GM18873 (cell line): ENCODE results near the gene SP5.
"Not testable (repeated sequence)": the region's sequence is repeated elsewhere in the genome, so short reads cannot be mapped to it uniquely, and the experiment has no call there.

Experiments
- ATAC-seq: cut with Tn5 transposase; IDR thresholded peaks from one replicate; pipeline ENCODE4 v1.9.1; 2021; ENCODE audit warnings: mild to moderate bottlenecking, moderate library complexity, moderate number of reproducible peaks; ENCODE audit not compliant: unreplicated experiment, low FRiP score

Gene SP5

GRCh38 chr2:170737406-170737805, 22.3 kb downstream of the SP5 start:
- no peak for ATAC-seq

- ATAC-seq: no peak
Observed at GRCh38 chr2:170737821-170738220, 22.7 kb downstream of the SP5 start.

GRCh38 chr2:170739048-170739447, 23.9 kb downstream of the SP5 start:
- ATAC-seq: no peak

- no peak for ATAC-seq
Observed at GRCh38 chr2:170739507-170740046, 24.4 kb downstream of the SP5 start.

- no peak for ATAC-seq
Observed at GRCh38 chr2:170740660-170741059, 25.5 kb downstream of the SP5 start.

- no peak for ATAC-seq
Observed at GRCh38 chr2:170742000-170742399, 26.9 kb downstream of the SP5 start.

- ATAC-seq: no peak
Observed at GRCh38 chr2:170742896-170743529, 27.9 kb downstream of the SP5 start.

GRCh38 chr2:170743530-170744239, 28.5 kb downstream of the SP5 start:
- ATAC-seq: no peak

- no peak for ATAC-seq
Observed at GRCh38 chr2:170744248-170745002, 29.3 kb downstream of the SP5 start.

GRCh38 chr2:170745305-170745704, 30.2 kb downstream of the SP5 start:
- no peak for ATAC-seq

GRCh38 chr2:170747921-170748320, 32.8 kb downstream of the SP5 start:
- ATAC-seq: no peak

GRCh38 chr2:170751555-170751954, 36.4 kb downstream of the SP5 start:
- not testable (repeated sequence) for ATAC-seq

- no peak for ATAC-seq
Observed at GRCh38 chr2:170761572-170761971, 46.4 kb downstream of the SP5 start.

GRCh38 chr2:170762760-170763159, 47.6 kb downstream of the SP5 start:
- no peak for ATAC-seq

GRCh38 chr2:170763232-170763631, 48.1 kb downstream of the SP5 start:
- no peak for ATAC-seq

- ATAC-seq: no peak
Observed at GRCh38 chr2:170764880-170765261, 49.7 kb downstream of the SP5 start.

- no peak for ATAC-seq
Observed at GRCh38 chr2:170766693-170767092, 51.6 kb downstream of the SP5 start.
